ENCODE data around the gene TEX47.

GRCh38 chr7:88845091-88845490 is 49.6 kb upstream of the TEX47 start:
- TF ChIP-seq CTCF (conservative IDR thresholded peaks at IDR 0.05 in 1 of 2, IDR thresholded peaks at IDR 0.05 in 1 of 2; ENCODE audit: low read depth in 1 of 2, low read length in 2 of 2) (no peak), EZH2 (IDR thresholded peaks at IDR 0.05; ENCODE audit: low read length, missing control alignments) (no peak)

All from fibroblast of lung (primary cell).